IPS DF 4.7 (cell line): ENCODE data around the gene L3MBTL1.

Source experiments
- DNase-seq: peaks from one replicate; pipeline ENCODE4 v3.0.0-alpha.2; 2013; ENCODE audit warnings: low spot score; ENCODE audit errors: extremely low read depth

L3MBTL1 gene

GRCh38 chr20:43507150-43508080, at the start of gene L3MBTL1:
Gene L3MBTL1, plus strand, starts transcription at chr20:43507697. Its CDS starts 5,807 bp downstream, at chr20:43513504.
- no peak for DNase-seq

GRCh38 chr20:43458422-43458924, 49.0 kb upstream of the L3MBTL1 start:
- no peak for DNase-seq

GRCh38 chr20:43459022-43459942, 48.2 kb upstream of the L3MBTL1 start:
- no peak for DNase-seq

- no peak for DNase-seq
Observed at GRCh38 chr20:43460172-43460829, 47.2 kb upstream of the L3MBTL1 start.

GRCh38 chr20:43460830-43461200, 46.7 kb upstream of the L3MBTL1 start:
- no peak for DNase-seq

- no peak for DNase-seq
Observed at GRCh38 chr20:43461894-43462659, 45.4 kb upstream of the L3MBTL1 start.

GRCh38 chr20:43462660-43463526, 44.6 kb upstream of the L3MBTL1 start:
- DNase-seq: no peak

- DNase-seq: no peak
Observed at GRCh38 chr20:43463527-43464218, 43.8 kb upstream of the L3MBTL1 start.

- no peak for DNase-seq
Observed at GRCh38 chr20:43464219-43464790, 43.2 kb upstream of the L3MBTL1 start.

GRCh38 chr20:43465625-43465943, 41.9 kb upstream of the L3MBTL1 start:
- no peak for DNase-seq

GRCh38 chr20:43467589-43467988, 39.9 kb upstream of the L3MBTL1 start:
- no peak for DNase-seq

- DNase-seq: no peak
Observed at GRCh38 chr20:43472671-43473380, 34.7 kb upstream of the L3MBTL1 start.

- DNase-seq: no peak
Observed at GRCh38 chr20:43473381-43473704, 34.2 kb upstream of the L3MBTL1 start.

GRCh38 chr20:43477193-43477592, 30.3 kb upstream of the L3MBTL1 start:
- DNase-seq: no peak

GRCh38 chr20:43477619-43478018, 29.9 kb upstream of the L3MBTL1 start:
- no peak for DNase-seq

GRCh38 chr20:43490038-43490437, 17.5 kb upstream of the L3MBTL1 start:
- DNase-seq: no peak

GRCh38 chr20:43492101-43492500, 15.4 kb upstream of the L3MBTL1 start:
- DNase-seq: no peak

- DNase-seq: no peak
Observed at GRCh38 chr20:43495388-43495787, 12.1 kb upstream of the L3MBTL1 start.
